HG02973 (cell line): ENCODE results near the gene KLHL6.
A peak's percentile ranks its signal among the peaks of the same experiment; 100 is the strongest.

Source experiments
- ATAC-seq: cut with Tn5 transposase; IDR thresholded peaks from one replicate; pipeline ENCODE4 v1.9.1; 2021; ENCODE audit warnings: moderate library complexity; ENCODE audit not compliant: unreplicated experiment

The KLHL6 gene, protein sequence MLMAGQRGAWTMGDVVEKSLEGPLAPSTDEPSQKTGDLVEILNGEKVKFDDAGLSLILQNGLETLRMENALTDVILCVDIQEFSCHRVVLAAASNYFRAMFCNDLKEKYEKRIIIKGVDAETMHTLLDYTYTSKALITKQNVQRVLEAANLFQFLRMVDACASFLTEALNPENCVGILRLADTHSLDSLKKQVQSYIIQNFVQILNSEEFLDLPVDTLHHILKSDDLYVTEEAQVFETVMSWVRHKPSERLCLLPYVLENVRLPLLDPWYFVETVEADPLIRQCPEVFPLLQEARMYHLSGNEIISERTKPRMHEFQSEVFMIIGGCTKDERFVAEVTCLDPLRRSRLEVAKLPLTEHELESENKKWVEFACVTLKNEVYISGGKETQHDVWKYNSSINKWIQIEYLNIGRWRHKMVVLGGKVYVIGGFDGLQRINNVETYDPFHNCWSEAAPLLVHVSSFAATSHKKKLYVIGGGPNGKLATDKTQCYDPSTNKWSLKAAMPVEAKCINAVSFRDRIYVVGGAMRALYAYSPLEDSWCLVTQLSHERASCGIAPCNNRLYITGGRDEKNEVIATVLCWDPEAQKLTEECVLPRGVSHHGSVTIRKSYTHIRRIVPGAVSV

DNA sequence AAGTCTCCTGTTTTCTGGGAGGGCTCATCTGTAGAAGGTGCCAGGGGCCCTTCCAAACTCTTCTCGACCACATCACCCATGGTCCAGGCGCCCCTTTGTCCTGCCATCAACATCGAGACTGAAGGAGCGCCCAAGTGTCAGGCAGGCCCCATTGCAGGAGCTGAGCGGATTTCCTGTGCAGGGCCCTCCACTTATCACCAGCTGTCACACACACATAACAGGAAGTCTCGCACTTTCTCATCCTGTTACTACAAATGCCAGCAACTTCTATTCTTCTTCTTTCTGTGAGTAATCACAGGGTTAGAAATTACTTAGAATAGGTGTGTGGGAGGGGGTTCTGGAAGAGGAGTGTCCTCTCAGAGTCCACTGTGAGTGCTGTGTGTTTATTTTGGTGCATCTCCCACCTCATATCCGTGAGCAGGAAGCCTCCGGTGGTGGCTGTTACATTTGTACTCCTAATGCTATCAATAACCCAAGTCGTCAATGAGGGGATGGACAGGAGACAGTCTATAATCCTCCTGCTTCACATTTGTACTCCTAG lies at the start of gene KLHL6:
KLHL6 (minus strand) TSS at position 166 of the 541 bp plus-strand sequence; CDS start at position 113, 53 bp downstream.
- peak; percentile 92 for ATAC-seq

DNA sequence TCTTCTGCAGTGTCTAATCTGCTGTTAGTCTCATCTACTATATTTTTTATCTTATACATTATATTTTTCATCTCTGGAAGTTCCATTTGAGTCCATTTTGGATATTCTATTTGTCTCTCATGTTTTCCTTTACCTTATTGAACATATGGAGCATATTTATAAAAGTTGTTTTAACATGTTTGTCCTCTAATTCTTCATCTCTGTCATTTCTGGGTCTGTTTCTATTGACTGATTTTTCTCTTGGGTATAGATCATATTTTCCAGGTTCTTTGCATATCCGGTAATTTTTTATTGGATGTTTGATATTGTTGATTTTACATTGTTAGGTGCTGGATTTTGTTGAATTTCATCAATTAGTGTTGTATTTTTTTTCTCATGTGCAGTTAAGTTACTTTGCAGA lies 42.5 kb upstream of the KLHL6 start:
- no peak for ATAC-seq

DNA sequence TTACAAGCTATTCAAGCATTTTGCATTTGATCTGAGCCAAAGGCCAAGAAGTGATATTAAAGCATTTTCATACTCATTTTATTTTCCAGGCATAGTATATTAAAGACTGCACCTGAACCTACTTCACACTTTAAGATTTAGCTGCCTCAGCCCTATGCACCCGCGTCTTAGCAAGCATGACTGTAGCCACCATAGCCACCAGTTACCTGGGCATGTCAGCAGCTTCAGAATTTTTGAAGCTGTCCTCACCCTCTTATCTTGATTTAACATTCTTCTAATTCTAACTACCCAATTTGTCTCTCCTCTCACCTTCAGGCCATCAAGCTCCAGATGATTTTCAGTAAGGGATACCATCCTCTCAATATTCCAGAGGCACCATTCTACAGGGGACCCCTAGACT lies 39.1 kb upstream of the KLHL6 start:
- no peak for ATAC-seq

DNA sequence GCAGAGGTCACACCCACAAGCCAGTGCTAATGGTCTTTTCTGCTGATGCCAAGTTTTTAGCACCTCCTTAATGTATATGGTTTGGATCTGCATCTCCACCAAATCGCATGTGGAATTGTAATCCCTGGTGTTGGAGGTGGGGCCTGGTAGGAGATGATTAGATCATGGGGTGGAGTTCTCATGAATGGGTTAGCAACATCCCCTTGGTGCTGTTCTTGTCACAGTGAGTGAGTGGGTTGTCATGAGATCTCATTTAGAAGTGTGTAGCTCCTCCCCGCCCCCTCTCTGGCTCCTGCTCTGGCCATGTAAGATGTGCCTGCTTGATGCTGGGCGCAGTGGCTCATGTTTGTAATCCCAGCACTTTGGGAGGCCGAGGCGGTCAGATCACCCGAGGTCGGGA lies 37.3 kb upstream of the KLHL6 start:
- ATAC-seq, result no peak

DNA sequence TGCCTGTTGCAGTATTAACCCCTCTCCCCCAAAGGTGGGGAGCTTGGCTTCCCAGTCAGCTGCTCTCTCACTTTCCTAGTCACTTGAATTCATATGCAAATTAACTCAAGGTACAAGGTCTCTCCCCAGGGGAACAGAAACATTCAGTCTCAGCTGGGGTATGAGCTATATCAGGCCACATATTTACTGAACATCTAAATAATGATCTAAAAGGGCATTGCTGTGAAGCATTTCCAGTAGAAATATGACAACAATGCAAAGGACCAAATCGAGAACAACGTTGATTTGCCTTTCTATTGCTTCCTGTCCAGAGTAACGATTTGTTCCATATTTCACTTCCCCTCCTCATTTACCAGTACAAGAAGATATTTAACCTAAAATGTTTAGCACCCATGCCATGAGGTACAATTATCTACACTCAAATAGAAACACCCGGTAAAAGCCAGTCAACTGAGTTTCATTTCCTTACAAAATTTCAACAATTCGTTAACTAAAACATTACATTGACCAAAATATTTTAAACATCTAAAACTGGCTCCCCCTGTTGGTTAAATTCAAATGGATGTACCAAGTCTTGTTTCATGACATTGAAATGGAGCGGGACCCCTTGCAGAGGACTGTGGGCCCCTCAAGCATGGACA lies 36.5 kb upstream of the KLHL6 start:
- ATAC-seq, result peak; percentile 88

DNA sequence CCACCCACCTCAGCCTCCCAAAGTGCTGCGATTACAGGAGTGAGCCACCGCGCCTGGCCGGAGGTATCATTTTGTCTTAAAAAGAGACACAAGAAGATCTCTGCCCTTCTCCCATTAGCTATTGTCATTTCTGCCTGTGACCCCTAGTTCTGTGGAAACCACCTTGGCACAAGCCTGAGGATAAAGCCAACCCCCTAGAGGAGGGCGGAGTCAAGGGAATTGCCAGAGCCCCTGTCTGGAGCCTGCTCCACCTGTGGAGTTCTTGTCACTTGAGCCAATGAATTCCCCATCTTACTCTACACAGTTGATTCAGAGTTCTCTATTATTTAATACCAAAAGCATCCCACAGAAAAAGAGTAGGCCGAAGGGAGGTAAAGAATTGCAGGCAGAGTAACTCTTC lies 34.9 kb upstream of the KLHL6 start:
- no peak for ATAC-seq

DNA sequence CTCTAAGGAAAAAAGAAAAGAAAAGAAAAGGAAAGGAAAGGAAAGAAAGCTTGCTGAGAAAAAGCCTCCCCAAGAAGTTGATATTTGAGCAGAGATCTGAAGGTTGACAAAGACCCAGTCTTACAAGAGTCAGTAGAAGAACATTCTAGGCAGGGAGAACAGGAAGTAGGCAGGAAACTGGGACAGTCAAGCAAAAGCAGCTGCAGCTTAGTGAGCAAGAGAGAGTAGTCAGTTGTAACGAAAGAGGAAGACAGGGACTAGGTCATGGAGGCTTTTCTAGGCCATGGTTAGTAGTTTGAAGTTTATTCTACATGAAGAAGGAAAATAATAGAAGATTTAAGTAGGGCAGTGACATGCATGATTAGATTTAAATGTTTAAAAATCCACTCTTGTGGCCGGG lies 31.8 kb upstream of the KLHL6 start:
- no peak for ATAC-seq

DNA sequence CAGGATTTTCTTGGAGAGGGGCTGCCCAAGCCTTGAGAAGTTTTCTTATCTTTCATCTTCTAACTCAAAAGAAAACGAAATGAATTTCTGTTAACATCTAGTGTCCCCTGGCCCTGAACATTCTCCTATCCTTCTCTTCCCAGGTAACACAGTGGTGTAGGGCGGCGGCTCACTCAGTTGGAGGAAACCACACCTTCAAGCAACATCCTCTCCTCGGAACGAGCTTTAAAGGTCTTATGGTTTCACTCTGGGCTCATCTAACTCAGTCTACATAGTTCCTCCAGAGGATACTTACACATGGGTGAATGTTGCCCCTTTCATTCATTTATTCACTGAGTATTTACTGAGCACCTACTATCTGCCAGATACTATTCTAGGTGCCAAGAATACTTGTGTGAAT lies 31.0 kb upstream of the KLHL6 start:
- no peak for ATAC-seq

DNA sequence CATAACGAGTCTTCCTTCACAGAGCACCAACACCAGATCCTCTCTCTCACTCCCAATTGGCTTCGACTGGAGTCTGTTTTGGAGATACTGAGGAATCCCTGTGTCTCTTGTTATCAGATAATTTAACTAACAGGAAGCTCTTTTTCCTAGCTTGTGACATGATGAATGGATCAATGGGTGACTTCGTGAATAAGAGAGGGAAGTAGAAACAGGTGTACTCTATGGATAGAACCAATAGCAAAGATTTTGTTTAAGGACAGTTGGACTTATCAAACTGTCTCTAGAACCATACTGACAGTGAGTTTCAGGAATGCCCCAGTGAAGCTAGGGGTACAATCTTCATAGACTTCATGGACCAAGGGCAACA lies 29.4 kb upstream of the KLHL6 start:
- no peak for ATAC-seq

DNA sequence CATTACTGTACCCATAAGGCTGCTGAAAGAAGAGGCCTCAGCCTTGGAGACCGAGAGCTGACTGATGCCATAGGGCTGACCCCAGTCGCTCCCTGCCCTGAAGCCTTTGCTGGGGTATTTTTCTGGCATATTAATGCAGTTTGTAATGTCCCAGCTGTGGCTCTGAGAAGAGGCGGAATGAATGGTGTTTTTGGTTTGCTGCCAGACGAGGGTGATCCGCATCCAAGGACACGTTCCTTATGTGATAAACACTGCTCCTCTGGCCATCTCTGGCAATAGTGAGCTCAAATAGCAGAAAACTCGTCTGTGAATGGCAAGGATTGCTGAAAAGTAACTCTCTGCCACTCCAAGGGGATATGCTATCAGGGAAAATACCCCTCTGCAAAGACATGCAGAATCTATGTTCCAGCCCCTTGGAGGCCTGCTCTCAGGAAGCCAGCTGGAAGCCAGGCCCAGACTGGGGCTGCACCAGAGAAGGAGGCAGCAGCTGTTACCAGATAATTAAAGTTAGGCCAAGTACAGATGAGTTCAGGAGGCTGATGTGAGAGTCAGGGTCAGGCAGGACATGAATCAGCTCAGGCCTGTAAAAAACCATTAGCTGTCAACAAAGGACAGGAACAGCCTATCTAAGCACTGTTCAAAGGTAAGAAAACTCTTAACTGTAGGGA lies 28.9 kb upstream of the KLHL6 start:
- no peak for ATAC-seq

DNA sequence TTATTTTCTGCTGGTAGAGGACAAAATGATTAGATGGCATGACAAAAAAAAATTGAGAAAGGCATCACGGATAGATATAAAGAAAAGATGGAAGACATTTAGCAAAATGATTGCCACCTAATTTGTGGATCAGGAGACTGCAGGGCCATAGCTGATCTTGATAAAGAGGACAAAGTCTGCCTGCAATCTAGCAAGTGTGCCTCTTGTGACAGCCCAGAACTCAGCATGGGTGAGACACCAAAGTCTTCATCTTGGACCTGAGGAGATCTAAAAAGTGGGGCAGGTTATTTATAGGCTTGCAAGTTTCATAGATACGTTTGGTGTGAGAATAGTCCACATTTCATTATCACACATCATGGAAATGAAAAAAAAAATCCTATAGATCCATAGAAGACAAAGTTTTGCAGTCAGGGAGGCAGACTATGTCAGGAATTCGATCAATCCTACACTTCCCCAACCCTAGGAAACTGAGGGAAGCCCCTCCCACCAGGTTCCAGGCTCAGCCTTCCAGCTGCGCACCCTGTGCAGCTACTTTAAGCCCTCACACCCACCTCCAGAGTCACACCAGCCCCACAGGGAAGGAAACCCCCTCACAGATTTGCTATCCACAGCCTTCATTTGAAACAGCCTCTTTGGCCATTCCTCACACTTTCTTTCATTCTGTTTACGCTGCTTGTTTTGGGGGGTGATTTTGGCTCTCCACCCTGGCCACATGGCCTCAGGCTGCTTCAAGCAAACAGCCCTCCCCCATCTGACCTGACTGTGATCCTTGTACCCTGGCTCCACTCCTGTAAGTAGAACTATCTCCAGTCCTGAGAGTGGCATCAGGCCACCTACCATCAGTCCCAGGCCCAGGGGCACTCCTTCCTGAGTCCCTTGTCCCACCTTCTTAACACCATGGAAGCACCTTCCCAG lies 28.1 kb upstream of the KLHL6 start:
- no peak for ATAC-seq

DNA sequence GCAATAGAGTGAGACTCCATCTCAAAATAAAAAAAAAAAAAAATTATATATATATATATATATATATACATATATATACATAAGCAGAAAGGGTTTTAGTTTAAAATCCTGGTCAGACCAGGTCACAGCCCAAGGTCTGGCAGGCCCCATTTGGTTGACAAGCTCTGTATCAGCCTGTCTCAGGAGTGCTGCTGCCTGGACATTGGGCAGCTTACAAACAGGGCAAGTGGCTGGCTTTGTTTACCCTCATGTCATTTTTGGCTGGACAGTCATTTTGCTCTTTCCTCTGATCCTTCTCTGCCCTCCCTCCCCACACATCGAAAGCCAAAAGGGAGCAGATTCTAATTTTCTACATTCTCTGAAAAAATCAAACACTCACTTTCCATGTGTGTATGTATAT lies 26.7 kb upstream of the KLHL6 start:
- no peak for ATAC-seq

DNA sequence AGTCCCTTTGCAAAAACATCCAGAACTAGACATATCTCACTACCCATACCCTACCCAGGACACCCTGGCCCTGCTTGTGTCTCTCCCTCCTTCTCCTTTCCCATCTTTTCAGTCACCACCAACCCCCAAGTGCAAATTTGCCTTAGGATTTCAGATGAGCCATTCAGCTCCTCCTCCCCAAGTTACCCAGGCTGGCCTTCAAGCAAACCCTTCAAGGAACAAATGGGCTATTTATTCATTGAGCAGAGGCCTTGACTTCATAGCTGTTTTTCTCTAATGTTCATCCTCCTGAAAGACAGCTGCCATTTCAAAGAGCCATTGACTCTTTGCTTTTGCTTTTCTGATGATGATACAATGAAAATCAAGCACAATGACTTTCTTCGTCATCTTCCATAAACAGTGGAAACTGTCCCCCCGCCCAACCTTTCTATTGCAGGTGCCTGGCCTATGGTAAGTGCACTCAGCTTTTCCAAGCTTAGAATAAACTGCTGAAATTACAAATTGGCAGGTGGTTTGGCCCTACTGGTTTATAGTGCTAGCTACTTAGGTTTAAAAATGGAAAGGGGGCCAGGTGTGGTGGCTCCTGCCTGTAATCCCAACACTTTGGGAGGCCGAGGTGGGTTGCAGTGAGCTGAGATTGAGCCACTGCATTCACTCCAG lies 26.1 kb upstream of the KLHL6 start:
- no peak for ATAC-seq

DNA sequence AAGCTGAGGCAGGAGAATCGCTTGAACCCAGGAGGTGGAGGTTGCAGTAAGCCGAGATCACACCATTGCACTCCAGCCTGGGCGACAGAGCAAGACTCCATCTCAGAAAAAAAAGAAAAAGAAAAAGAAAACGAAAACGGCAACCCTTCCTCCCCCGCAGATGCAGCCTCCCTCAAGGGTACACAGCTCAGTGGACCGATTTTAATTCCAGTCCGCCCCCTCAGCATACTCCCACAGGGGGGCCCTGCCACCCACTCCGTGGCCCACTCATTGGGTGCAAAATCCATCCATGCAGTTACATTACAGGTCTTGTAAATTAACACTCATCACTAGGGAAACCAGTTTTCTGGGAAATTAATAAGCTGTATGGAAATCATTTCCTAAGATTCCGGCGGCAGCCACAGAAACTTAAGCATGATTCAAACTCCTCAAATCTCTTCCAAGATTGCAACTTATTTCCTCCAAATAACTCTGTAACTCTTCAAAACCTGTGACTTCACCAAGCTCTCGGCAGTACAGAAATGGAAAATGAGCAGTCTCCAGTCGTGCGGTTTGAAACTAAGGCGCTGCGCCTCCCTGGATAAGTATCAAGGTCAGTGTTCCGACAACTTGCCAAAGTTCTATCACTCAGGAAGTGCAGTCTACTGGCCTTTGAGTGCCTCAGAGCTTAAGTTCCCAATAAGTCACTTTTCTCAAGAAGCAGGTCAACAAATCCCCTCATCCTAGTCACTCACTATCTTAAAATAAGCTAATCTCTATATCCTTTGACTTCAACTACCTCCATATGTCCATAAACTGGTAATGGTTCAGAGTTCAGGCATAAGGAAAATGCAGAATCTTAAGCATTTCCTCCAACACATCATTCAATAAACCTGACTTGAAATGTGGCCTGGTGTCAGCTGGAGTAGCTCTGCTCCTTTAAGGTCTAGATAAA lies 24.7 kb upstream of the KLHL6 start:
- no peak for ATAC-seq

DNA sequence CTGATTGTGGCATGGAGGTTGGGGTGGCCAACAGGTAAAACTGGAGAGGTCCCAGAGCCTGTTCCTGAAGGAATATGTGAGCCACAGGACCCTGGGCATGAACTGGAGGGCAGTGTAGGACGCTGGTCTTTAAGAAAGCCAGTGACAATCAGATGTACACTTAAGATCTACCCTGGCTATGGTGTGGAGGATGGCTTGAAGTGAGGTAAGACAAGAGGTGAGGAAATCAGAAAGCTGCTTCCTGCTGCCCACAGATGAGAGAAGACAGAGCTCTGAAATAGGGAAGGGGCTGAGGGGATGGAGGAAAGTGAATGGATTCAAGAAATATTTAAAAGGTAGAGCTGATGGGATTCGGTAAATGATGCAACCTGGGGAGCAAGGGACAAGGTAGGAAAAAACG lies 22.7 kb upstream of the KLHL6 start:
- ATAC-seq, result no peak

DNA sequence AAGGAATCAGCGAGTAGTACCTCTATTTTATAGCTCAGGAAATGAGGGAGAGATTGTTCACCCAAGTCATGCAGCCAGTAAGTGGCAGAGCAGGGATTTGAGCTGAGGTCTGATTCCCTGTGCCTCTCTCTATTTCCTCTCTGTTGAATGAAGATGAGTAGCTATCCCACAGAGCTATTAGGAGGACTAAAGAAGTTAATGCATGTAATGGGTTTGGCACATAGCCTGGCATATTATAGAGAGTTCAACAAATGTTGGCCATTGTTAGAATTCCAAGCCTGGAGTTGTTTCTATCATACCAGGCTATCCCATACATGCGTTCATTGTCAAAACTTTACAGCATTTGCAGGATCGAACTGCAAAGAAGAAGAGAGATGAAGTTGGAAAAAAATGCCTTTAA lies 21.8 kb upstream of the KLHL6 start:
- ATAC-seq, result no peak

DNA sequence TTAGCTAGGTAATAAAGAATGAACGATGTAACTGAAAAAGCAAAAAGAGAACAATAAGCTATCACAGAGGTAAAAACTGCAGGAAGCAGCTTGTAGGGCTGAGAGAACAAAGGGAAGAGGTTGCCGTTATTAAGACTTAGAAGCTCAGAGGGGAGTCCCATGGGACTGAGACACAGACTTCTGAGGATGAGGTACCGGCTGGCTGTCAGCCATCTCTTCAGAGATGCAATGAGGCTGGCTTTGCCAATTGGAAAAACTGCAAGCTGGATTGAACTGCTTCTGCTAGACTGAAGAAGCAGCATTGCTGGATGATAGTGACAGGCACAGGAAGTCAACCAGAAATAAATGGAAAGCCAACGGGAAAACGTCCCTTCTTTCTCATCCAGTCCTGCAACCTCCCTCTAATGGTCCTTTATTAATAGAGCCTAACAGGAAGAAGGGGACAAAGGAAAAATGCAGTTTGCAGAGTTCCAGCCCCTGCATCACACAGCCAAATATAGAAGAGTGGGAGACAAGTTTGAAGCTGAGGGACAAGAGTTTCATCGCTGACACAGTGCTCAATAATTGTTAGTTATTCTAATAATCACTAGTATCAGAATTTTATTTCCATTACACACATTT lies 21.1 kb upstream of the KLHL6 start:
- ATAC-seq, result no peak

DNA sequence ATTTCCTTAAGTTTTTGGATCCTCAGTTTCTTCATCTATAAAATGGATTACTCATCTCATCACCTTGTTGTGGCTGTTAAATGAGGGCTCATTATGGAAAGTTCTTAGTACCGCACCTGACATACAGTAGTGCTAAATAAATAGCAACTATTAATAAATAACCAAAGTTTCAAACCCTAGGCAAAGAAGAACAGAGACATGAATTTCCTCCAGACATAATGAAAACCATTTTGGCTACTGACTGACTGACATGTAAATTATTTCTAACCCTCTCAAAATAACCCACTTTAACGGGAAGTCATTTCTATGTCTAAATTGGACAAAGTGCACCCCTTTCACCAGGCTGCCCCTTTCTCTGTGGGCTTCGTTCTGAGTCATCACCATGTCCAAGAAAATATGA lies 17.4 kb upstream of the KLHL6 start:
- ATAC-seq, result no peak
